Endothelial cell (in vitro differentiated cells): ENCODE measurements around the gene C1QTNF6. TPM values are rescaled to one million over a fixed set of nuclear protein-coding genes. Genes with fewer than 3 reads are reported as not detected.

Source experiments
- DNase-seq: peaks from one replicate; pipeline ENCODE4 v3.0.0; 2021; ENCODE audit warnings: low spot score
- H3K27ac Mint-ChIP-seq: one replicate; pipeline ENCODE4 v1.8.0; 2021; ENCODE audit warnings: mixed read lengths, inconsistent platforms; ENCODE audit not compliant: unreplicated experiment
- H3K27me3 Mint-ChIP-seq: one replicate; pipeline ENCODE4 v1.8.0; 2021; ENCODE audit warnings: mild to moderate bottlenecking, moderate library complexity, mixed read lengths, inconsistent platforms; ENCODE audit not compliant: unreplicated experiment
- H3K36me3 Mint-ChIP-seq: one replicate; pipeline ENCODE4 v1.8.0; 2021; ENCODE audit warnings: mild to moderate bottlenecking, low read depth, mixed read lengths, inconsistent platforms; ENCODE audit not compliant: unreplicated experiment
- H3K4me1 Mint-ChIP-seq: one replicate; pipeline ENCODE4 v1.8.0; 2021; ENCODE audit warnings: mild to moderate bottlenecking, mixed read lengths, inconsistent platforms; ENCODE audit not compliant: unreplicated experiment
- H3K4me3 Mint-ChIP-seq: one replicate; pipeline ENCODE4 v1.8.0; 2021; ENCODE audit warnings: mild to moderate bottlenecking, mixed read lengths, inconsistent platforms; ENCODE audit not compliant: unreplicated experiment
- H3K9me3 Mint-ChIP-seq: one replicate; pipeline ENCODE4 v1.8.0; 2021; ENCODE audit warnings: mixed read lengths, inconsistent platforms; ENCODE audit not compliant: unreplicated experiment
- CTCF ChIP-seq: fragments of 200-600 bp; sonication (generic); IDR thresholded peaks from one replicate; pipeline ENCODE4 v1.5.0; 2021; ENCODE audit warnings: antibody characterized with exemption; ENCODE audit not compliant: unreplicated experiment
- total RNA-seq: library from RNA; stranded (reverse); fragmentation: NEBNext Ultra II Directional; extraction: Animal tissue kit (Norgen Biotek cat#: 25700); gene quantifications from one replicate; pipeline ENCODE4 v1.2.1, GENCODE V29; 2021; ENCODE audit not compliant: unreplicated experiment

Gene C1QTNF6
- total RNA-seq, 1 donor from 2014 or later: 32.7 TPM

GRCh38 chr22:37208401-37209139 is 20.5 kb upstream of the C1QTNF6 start:
- no peak overlapping the region for H3K4me3 Mint-ChIP-seq
- DNase-seq: no peak
- H3K27ac Mint-ChIP-seq: no peak overlapping the region
- no peaks in the 10 kb centered on the region for H3K9me3 Mint-ChIP-seq
- no peak for TF ChIP-seq CTCF
- no peaks in the 10 kb centered on the region for H3K4me1 Mint-ChIP-seq
- H3K36me3 Mint-ChIP-seq: no peaks in the 10 kb centered on the region
- H3K27me3 Mint-ChIP-seq: peaks cover 3% of the 10 kb centered on the region

- H3K36me3 Mint-ChIP-seq: no peaks in the 10 kb centered on the region
- H3K9me3 Mint-ChIP-seq: no peaks in the 10 kb centered on the region
- no peak overlapping the region for H3K27ac Mint-ChIP-seq
- no peak for TF ChIP-seq CTCF
- no peaks in the 10 kb centered on the region for H3K4me1 Mint-ChIP-seq
- no peak for DNase-seq
- no peak overlapping the region for H3K4me3 Mint-ChIP-seq
- peaks cover 3% of the 10 kb centered on the region for H3K27me3 Mint-ChIP-seq
Observed at GRCh38 chr22:37207981-37208380, 19.9 kb upstream of the C1QTNF6 start.

GRCh38 chr22:37206841-37207821 is 19.1 kb upstream of the C1QTNF6 start:
- no peak overlapping the region for H3K27ac Mint-ChIP-seq
- TF ChIP-seq CTCF: no peak
- H3K27me3 Mint-ChIP-seq: peaks cover 5% of the 10 kb centered on the region
- H3K36me3 Mint-ChIP-seq: no peaks in the 10 kb centered on the region
- H3K4me3 Mint-ChIP-seq: no peak overlapping the region
- no peaks in the 10 kb centered on the region for H3K9me3 Mint-ChIP-seq
- no peaks in the 10 kb centered on the region for H3K4me1 Mint-ChIP-seq
- no peak for DNase-seq

- no peak overlapping the region for H3K27ac Mint-ChIP-seq
- H3K36me3 Mint-ChIP-seq: no peaks in the 10 kb centered on the region
- no peaks in the 10 kb centered on the region for H3K4me1 Mint-ChIP-seq
- no peak overlapping the region for H3K4me3 Mint-ChIP-seq
- DNase-seq: no peak
- no peaks in the 10 kb centered on the region for H3K9me3 Mint-ChIP-seq
- H3K27me3 Mint-ChIP-seq: peaks cover 5% of the 10 kb centered on the region
- TF ChIP-seq CTCF: no peak
Observed at GRCh38 chr22:37206118-37206840, 18.2 kb upstream of the C1QTNF6 start.
